ENCODE results near the gene KIF19.

The KIF19 gene

DNA sequence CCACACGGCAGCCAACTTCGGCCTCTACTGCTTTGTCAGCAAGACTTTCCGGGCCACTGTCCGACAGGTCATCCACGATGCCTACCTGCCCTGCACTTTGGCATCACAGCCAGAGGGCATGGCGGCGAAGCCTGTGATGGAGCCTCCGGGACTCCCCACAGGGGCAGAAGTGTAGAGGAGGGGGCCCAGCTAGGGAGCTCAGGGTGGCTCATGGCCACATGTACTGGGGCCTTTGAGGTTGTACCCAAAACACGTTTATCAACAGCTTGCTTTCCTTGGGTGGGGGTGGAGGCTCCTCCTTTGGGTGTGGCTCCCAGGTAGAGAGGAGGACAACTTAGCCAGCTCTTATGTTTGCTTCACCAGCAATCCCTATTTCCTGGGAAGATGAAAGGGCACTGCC, 46.4 kb downstream of the KIF19 start:
- TF ChIP-seq, protein P1, sequence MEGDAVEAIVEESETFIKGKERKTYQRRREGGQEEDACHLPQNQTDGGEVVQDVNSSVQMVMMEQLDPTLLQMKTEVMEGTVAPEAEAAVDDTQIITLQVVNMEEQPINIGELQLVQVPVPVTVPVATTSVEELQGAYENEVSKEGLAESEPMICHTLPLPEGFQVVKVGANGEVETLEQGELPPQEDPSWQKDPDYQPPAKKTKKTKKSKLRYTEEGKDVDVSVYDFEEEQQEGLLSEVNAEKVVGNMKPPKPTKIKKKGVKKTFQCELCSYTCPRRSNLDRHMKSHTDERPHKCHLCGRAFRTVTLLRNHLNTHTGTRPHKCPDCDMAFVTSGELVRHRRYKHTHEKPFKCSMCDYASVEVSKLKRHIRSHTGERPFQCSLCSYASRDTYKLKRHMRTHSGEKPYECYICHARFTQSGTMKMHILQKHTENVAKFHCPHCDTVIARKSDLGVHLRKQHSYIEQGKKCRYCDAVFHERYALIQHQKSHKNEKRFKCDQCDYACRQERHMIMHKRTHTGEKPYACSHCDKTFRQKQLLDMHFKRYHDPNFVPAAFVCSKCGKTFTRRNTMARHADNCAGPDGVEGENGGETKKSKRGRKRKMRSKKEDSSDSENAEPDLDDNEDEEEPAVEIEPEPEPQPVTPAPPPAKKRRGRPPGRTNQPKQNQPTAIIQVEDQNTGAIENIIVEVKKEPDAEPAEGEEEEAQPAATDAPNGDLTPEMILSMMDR (IDR thresholded peaks at IDR 0.05; ENCODE audit: low read depth, low read length) = no peak
- no peak overlapping the region for H3K4me3 ChIP-seq (ENCODE audit: low read depth, low read length)

DNA sequence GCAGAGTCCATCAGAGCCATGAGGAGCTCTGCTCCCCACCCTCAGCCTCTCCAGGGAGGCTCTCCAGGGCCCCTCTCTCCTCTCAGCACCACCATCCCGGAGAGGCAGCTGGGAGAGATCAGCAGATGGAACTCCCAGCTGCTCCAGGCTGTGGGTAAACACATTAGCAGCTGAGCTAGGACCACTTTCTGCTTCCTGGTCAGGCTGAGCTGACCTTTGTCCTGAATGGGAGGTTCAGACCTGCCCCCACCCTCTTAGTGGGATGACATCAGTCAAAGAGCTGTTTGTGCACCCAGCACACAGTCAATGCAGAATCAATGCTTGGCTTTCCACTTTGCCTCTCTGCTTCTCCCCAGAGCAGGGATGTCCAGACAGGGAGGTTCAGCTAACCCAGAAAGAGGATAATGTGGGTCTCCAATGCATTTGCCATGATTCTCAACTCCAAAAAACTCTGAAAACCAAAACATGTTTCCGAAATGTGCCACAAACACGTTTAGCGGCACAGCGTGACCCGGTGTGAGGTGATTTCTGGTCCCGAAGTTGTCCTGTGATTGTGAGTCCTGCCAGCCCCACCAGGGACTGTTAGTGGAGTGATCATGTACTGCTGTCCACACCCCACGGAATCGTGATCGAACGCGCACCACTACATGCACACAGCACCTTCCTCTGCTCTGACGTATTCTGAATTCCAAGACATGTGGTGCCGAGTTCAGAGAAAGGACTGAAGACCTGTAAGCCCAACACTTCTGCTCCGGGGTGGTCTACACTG, 48.0 kb downstream of the KIF19 start:
- TF ChIP-seq, protein P1 (IDR thresholded peaks at IDR 0.05; ENCODE audit: low read depth, low read length) = no peak
- H3K4me3 ChIP-seq (ENCODE audit: low read depth, low read length) = no peak overlapping the region

DNA sequence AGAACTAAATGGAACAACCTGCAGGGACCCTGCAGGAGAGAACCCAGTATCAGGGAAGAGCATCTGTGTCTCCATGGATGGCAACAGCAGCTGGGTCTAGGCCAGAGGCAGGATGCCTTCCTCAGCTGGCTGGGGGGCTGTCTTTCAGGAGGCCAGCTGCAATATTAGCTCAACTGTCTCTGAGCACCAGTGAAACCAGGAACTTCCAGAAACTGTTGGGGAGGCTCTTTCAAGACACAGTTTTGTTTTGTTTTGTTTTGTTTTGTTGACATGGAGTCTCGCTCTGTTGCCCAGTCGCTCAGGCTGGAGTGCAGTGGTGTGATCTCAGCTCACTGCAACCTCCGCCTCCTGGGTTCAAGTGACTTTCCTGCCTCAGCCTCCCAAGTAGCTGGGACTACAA, 48.8 kb downstream of the KIF19 start:
- TF ChIP-seq, protein P1 (IDR thresholded peaks at IDR 0.05; ENCODE audit: low read depth, low read length) = no peak
- no peak overlapping the region for H3K4me3 ChIP-seq (ENCODE audit: low read depth, low read length)

DNA sequence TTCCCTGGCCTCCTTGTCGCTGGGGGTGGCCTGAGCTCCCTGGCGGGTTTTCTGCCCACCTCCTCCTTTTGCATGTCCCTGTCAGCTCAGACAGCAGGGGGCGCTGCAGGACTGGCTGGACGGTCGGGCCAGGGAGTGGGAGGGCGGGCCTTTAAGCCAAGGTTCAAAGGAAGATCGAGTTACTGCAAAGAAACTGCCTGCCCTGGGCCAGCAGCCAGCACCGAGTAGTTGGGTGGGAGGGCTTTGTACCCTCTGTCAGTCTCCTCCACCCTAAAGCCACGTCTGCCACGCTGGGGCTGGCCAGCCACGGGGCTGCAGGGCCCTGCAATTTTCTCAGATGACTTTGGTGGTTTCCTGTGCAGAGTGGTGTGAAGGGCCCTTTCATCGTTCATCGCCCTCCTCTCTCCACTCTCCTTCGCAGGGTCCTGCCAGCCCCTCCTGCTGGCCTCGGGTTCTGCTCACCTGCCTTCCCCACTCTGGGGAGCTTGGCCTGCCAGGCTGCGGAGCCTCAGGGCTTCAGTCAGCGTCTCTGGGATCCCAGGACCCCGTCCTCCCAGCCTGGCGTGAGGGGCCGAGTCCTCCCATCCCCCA, 53.6 kb downstream of the KIF19 start:
- TF ChIP-seq, protein P1 (IDR thresholded peaks at IDR 0.05; ENCODE audit: low read depth, low read length) = peak; percentile 35; the same call in 1 of the 2 replicates
- H3K4me3 ChIP-seq (ENCODE audit: low read depth, low read length) = no peak overlapping the region

DNA sequence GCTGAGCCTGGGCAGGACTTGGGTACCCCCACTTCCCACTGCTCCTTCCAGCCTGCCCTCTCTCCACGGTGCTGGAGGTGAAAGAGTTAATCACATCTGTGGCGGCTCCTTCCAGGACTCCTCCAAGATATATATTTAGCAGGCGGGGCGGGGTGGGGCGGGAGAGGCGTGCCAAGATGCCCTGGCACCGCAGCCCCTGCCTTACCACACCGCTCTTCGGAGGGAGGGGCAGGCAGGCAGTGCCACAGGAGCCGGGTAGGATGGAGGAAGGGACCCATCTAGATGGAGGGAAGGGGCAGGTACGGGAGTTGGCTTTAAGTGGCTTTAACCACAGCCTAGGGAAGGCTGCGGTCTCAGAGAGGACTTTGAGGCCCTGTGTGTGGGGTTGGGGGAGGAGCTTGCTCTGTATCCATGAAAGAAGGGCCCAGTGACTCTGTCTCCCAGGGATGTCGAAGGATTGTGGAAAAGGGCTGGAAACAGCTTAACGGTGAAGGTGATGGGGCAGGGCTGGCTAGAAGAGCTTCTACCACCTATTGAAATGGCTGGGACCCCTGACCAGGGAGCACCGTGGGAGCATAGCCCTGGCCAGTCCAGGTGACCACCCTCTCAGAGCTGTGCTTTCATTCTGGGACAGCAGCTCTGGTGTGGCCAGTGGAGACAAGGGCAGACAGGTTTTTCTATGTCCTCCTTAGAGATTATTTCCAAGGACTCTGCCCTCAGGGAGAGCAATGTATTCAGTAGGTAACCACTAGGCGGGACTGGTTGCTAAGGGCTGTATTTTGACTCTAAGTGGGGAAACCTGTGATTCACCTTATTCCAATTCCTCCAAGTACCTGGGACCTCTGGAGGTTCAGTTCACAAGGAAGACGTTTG, 54.3 kb downstream of the KIF19 start:
- H3K4me3 ChIP-seq (ENCODE audit: low read depth, low read length) = no peak overlapping the region
- TF ChIP-seq, protein P1 (IDR thresholded peaks at IDR 0.05; ENCODE audit: low read depth, low read length) = no peak

DNA sequence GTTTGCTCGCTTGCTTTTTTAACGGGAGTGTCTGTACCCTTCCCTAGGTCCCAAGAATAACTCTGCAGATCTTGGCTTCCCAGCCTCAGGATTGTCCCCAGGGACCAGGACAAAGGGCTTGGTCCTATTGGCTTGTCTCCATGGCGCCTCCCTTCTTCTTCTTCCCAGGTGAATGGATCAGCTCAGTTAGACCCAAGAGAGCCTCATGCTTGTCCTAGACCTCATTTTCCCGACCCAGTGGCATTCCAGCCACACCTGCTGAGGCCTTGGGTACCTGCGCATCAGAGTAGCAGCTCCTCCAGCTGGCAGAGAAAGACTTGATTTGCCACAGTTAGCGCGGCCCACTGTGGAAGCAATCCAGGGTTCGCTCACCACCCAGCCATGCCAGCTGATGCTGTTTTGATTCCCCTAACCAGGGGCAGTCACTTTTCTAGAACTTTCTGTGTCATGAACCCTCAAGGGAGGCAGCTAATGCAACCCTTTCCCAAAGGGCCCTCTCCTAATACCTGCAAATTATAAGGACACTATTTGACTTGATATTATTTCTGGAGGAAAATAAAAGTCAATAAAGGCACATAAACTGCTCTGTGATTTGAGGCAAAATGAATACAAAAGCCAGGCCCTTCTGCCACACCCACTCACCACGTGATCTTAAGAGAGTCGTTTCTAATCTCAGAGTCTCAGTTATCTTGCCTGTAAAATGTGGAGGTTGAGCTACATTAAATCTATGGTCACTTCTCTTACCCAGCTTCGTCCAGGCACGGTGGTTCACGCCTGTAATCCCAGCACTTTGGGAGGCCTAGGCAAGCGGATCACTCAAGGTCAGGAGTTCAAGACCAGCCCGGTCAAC, 55.2 kb downstream of the KIF19 start:
- TF ChIP-seq, protein P1 (IDR thresholded peaks at IDR 0.05; ENCODE audit: low read depth, low read length) = no peak
- no peak overlapping the region for H3K4me3 ChIP-seq (ENCODE audit: low read depth, low read length)
